Uterus (tissue), 4 donors: Measurements from ENCODE around the gene ALG14. TPM values are rescaled to one million over a fixed set of nuclear protein-coding genes. Genes with fewer than 3 reads are reported as not detected.

ENCODE experiments used
- DNase-seq, 2 donors: peaks; one replicate each; pipeline ENCODE4 v3.0.0-alpha.2; 2019 to 2020
- H3K27ac ChIP-seq, 2 donors: fragments of 200-600 bp; sonication (generic); 1 replicate in 1 of 2; 2 replicates in 1 of 2; pipeline ENCODE4 v1.5.1; 2016 to 2018
- H3K27me3 ChIP-seq, 2 donors: fragments of 200-600 bp; sonication (generic); one replicate each; pipeline ENCODE4 v1.5.1; 2018 to 2019; ENCODE audit warnings: control low read depth in 1 of 2
- H3K36me3 ChIP-seq, 2 donors: fragments of 200-600 bp; sonication (generic); one replicate each; pipeline ENCODE4 v1.5.1; 2019; ENCODE audit warnings: control low read depth in 1 of 2
- H3K4me1 ChIP-seq, 2 donors: fragments of 200-600 bp; sonication (generic); one replicate each; pipeline ENCODE4 v1.5.1; 2018 to 2019; ENCODE audit warnings: control low read depth in 1 of 2
- H3K4me3 ChIP-seq, 2 donors: fragments of 200-600 bp; sonication (generic); 1 replicate in 1 of 2; 2 replicates in 1 of 2; pipeline ENCODE4 v1.5.1; 2018 to 2019; ENCODE audit warnings: mild to moderate bottlenecking in 1 of 2
- H3K9me3 ChIP-seq, 2 donors: fragments of 200-600 bp; sonication (generic); one replicate each; pipeline ENCODE4 v1.5.1; 2019; ENCODE audit warnings: control low read depth in 1 of 2
- CTCF ChIP-seq, 4 experiments: fragments of 200-600 bp in 2 of 4; fragments of 450-650 bp in 2 of 4; sonication (generic) in 2 of 4; IDR thresholded peaks; one replicate each; pipeline ENCODE4 v1.5.1; 2016 to 2019; ENCODE audit warnings: antibody characterized with exemption in 4 of 4, mild to moderate bottlenecking in 2 of 4, moderate library complexity in 1 of 4
- POLR2A ChIP-seq, 2 donors: fragments of 450-650 bp; IDR thresholded peaks; one replicate each; pipeline ENCODE4 v1.6.1; 2016; ENCODE audit warnings: antibody characterized with exemption in 2 of 2, mild to moderate bottlenecking in 1 of 2, moderate library complexity in 1 of 2
- intact Hi-C: fragments of 100-400 bp; cut with DNase I; formaldehyde crosslinking; loops from one replicate; pipeline ENCODE4 v1.15.1; 2023; ENCODE audit warnings: low total_unique reads
- total RNA-seq, 4 donors: library from RNA; depleted of rRNA in 3 of 4; stranded (reverse); fragments of >200 nt in 3 of 4; gene quantifications; one replicate each; pipeline versions ENCODE4 v1.1.0 to v1.2.4, GENCODE V29; 2014 to 2023
- donor health status: DM: yes; HTN: yes; CAD: no.

Gene ALG14
- total RNA-seq, 4 donors from 2014 or later, result 0.51 to 6.7 (median 1.6) TPM

- H3K36me3 ChIP-seq, result no peaks in the 10 kb centered on the region
- peak within 1 kb of the TSS; percentile 98 to 100 for H3K27ac ChIP-seq
- no peaks in the 10 kb centered on the region for H3K27me3 ChIP-seq
- intact Hi-C loops, result loop anchor here (5.0 to 10.0 kb wide), 3 partner anchors 72 to 115 kb away; no protein-coding TSS in a partner anchor
- TF ChIP-seq POLR2A (IDR thresholded peaks at IDR 0.05) (peak; percentile 98 to 100), CTCF (IDR thresholded peaks at IDR 0.05) (peak in 1 of 4 experiments; percentile 47)
- no peaks in the 10 kb centered on the region for H3K9me3 ChIP-seq
- H3K4me3 ChIP-seq, result peak within 1 kb of the TSS; percentile 67 to 91
- H3K4me1 ChIP-seq, result no peaks in the 10 kb centered on the region
- DNase-seq, result peak; percentile 94 to 95
These were observed 145.8 kb downstream of the ALG14 start, which contains the start of gene CNN3 for GRCh38 chr1:94926915-94927404. Gene CNN3, minus strand, starts transcription at chr1:94927110. Its CDS starts 216 bp downstream, at chr1:94926894.

GRCh38 chr1:94926126-94926914 lies 146.4 kb downstream of the ALG14 start:
- peak overlapping the region; percentile 67 to 91 for H3K4me3 ChIP-seq
- H3K9me3 ChIP-seq, result no peaks in the 10 kb centered on the region
- intact Hi-C loops, result loop anchor here (5.0 to 10.0 kb wide), 3 partner anchors 72 to 116 kb away; no protein-coding TSS in a partner anchor
- no peaks in the 10 kb centered on the region for H3K27me3 ChIP-seq
- no peak for TF ChIP-seq POLR2A (IDR thresholded peaks at IDR 0.05)
- TF ChIP-seq CTCF (IDR thresholded peaks at IDR 0.05), result peak; percentile 35 to 65 (median 52)
- DNase-seq, result peak; percentile 56 to 74
- H3K36me3 ChIP-seq, result no peaks in the 10 kb centered on the region
- peak overlapping the region; percentile 95 to 100 for H3K27ac ChIP-seq
- H3K4me1 ChIP-seq, result peaks cover 0 to under 1% of the 10 kb centered on the region in 2 donors

- no peaks in the 10 kb centered on the region for H3K27me3 ChIP-seq
- H3K27ac ChIP-seq, result peak overlapping the region; percentile 95 to 100
- peak overlapping the region; percentile 67 to 91 for H3K4me3 ChIP-seq
- peaks cover 0 to 7% of the 10 kb centered on the region in 2 donors for H3K4me1 ChIP-seq
- DNase-seq, result peak; percentile 79 to 89
- H3K36me3 ChIP-seq, result no peaks in the 10 kb centered on the region
- no peaks in the 10 kb centered on the region for H3K9me3 ChIP-seq
- intact Hi-C loops, result loop anchor here (5.0 to 10.0 kb wide), 3 partner anchors 71 to 117 kb away; no protein-coding TSS in a partner anchor
- peak; percentile 71 to 77 for TF ChIP-seq POLR2A (IDR thresholded peaks at IDR 0.05)
- TF ChIP-seq CTCF (IDR thresholded peaks at IDR 0.05), result peak in 2 of 4 experiments; percentile 16 to 31
These were observed 147.1 kb downstream of the ALG14 start for GRCh38 chr1:94925561-94926125.

- TF ChIP-seq CTCF (IDR thresholded peaks at IDR 0.05) (no peak), POLR2A (IDR thresholded peaks at IDR 0.05) (no peak)
- Histone ChIP-seq H3K4me1 (peaks cover 0 to 12% of the 10 kb centered on the region in 2 donors), H3K9me3 (no peaks in the 10 kb centered on the region), H3K4me3 (peak overlapping the region; percentile 67 to 91), H3K27me3 (no peaks in the 10 kb centered on the region), H3K27ac (peak overlapping the region; percentile 95 to 100), H3K36me3 (no peaks in the 10 kb centered on the region)
- peak in 1 of 2 donors; percentile 41 for DNase-seq
- intact Hi-C loops, result loop anchor here (5.0 to 10.0 kb wide), 3 partner anchors 70 to 117 kb away; no protein-coding TSS in a partner anchor
These were observed 147.7 kb downstream of the ALG14 start for GRCh38 chr1:94925004-94925403.

Other genes starting within 250 kb of the ALG14 start
- gene CNN3, start 145.8 kb downstream of the ALG14 start, total RNA-seq, result 100 to 1,000 TPM; 334 to 604 (median 452) TPM
- gene TLCD4, start 44.4 kb upstream of the ALG14 start, total RNA-seq, result 10 to 100 TPM in 3 of 4 donors, 1 to 10 TPM in 1; 2.0 to 42.6 (median 13.1) TPM
- 10 to 100 TPM in 3 of 4 donors, 1 to 10 TPM in 1; 4.1 to 36.6 (median 30.8) TPM for gene RWDD3, start 161.3 kb upstream of the ALG14 start, total RNA-seq